Measurements from ENCODE around the gene NT5M.

- TF ChIP-seq MYBL2 (CRISPR knock-in tag; IDR thresholded peaks at IDR 0.05) (no peak), ZNF512 (CRISPR knock-in tag; IDR thresholded peaks at IDR 0.05; ENCODE audit: borderline replicate concordance) (no peak), CTCF (IDR thresholded peaks at IDR 0.05) (no peak), PRDM15 (CRISPR knock-in tag; IDR thresholded peaks at IDR 0.05) (no peak)
Observed at GRCh38 chr17:17326275-17326875, 23.2 kb downstream of the NT5M start.
